Astrocyte (in vitro differentiated cells and primary cell): Measurements from ENCODE around the gene PFDN2. TPM values are rescaled to one million over a fixed set of nuclear protein-coding genes. Genes with fewer than 3 reads are reported as not detected.

Source experiments
- DNase-seq: peaks from one replicate; pipeline ENCODE4 v3.0.0-alpha.2; 2010; ENCODE audit warnings: low read depth
- FAIRE-seq: peaks from 2 replicates; lab custom pipeline; 2011; peaks lifted over from hg19 to GRCh38; lab: Jason Lieb, UNC
- H2AFZ ChIP-seq: 2 replicates; pipeline ENCODE4 v1.6.0; 2012; ENCODE audit warnings: low read depth, low read length, inconsistent platforms
- H3K27ac ChIP-seq: 2 replicates; pipeline ENCODE4 v1.5.1; 2011; ENCODE audit warnings: low read depth, low read length, inconsistent platforms
- H3K27me3 ChIP-seq: 2 replicates; pipeline ENCODE4 v1.6.0; 2011; ENCODE audit warnings: low read length, inconsistent platforms; ENCODE audit not compliant: insufficient read depth
- H3K36me3 ChIP-seq: 2 replicates; pipeline ENCODE4 v1.5.1; 2011; ENCODE audit warnings: low read length, inconsistent platforms; ENCODE audit not compliant: insufficient read depth
- H3K4me1 ChIP-seq: 2 replicates; pipeline ENCODE4 v1.5.1; 2011; ENCODE audit warnings: low read length, inconsistent platforms; ENCODE audit not compliant: insufficient read depth
- H3K4me2 ChIP-seq: 2 replicates; pipeline ENCODE4 v1.6.0; 2012; ENCODE audit warnings: low read length, inconsistent platforms
- H3K4me3 ChIP-seq: 2 replicates; pipeline ENCODE4 v1.5.1; 2011; ENCODE audit warnings: low read depth, mild to moderate bottlenecking, low read length, inconsistent platforms; ENCODE audit not compliant: insufficient read depth
- H3K79me2 ChIP-seq: 2 replicates; pipeline ENCODE4 v1.6.0; 2012; ENCODE audit warnings: mild to moderate bottlenecking, low read length, inconsistent platforms; ENCODE audit not compliant: insufficient read depth
- H3K9ac ChIP-seq: 2 replicates; pipeline ENCODE4 v1.6.0; 2012; ENCODE audit warnings: mild to moderate bottlenecking, low read length, inconsistent platforms
- H3K9me3 ChIP-seq: 2 replicates; pipeline ENCODE4 v1.5.1; 2012; ENCODE audit warnings: low read depth, mild to moderate bottlenecking, low read length, inconsistent platforms; ENCODE audit not compliant: insufficient read depth
- H4K20me1 ChIP-seq: 2 replicates; pipeline ENCODE4 v1.6.0; 2012; ENCODE audit warnings: low read length, inconsistent platforms; ENCODE audit not compliant: insufficient read depth
- H3K27ac Mint-ChIP-seq: one replicate; pipeline ENCODE4 v1.8.0; 2021; ENCODE audit warnings: mild to moderate bottlenecking, mixed read lengths; ENCODE audit not compliant: unreplicated experiment
- H3K27me3 Mint-ChIP-seq: one replicate; pipeline ENCODE4 v1.8.0; 2021; ENCODE audit warnings: low read depth, mixed read lengths; ENCODE audit not compliant: unreplicated experiment
- H3K36me3 Mint-ChIP-seq: one replicate; pipeline ENCODE4 v1.8.0; 2021; ENCODE audit warnings: low read depth, mixed read lengths; ENCODE audit not compliant: unreplicated experiment
- H3K4me1 Mint-ChIP-seq: one replicate; pipeline ENCODE4 v1.8.0; 2021; ENCODE audit warnings: low read depth, mixed read lengths; ENCODE audit not compliant: unreplicated experiment
- H3K4me3 Mint-ChIP-seq: one replicate; pipeline ENCODE4 v1.8.0; 2021; ENCODE audit warnings: mild to moderate bottlenecking, moderate library complexity, mixed read lengths; ENCODE audit not compliant: unreplicated experiment
- H3K9me3 Mint-ChIP-seq: one replicate; pipeline ENCODE4 v1.8.0; 2021; ENCODE audit warnings: mild to moderate bottlenecking, mixed read lengths; ENCODE audit not compliant: unreplicated experiment
- CTCF ChIP-seq: IDR thresholded peaks from 2 replicates; pipeline ENCODE4 v1.5.1; 2011; ENCODE audit warnings: low read depth, mild to moderate bottlenecking, inconsistent platforms, low read length, moderate library complexity; ENCODE audit not compliant: insufficient read depth
- EZH2 ChIP-seq: IDR thresholded peaks from 2 replicates; pipeline ENCODE4 v1.6.1; 2012; ENCODE audit warnings: mild to moderate bottlenecking, low read length, inconsistent platforms; ENCODE audit not compliant: insufficient read depth
- total RNA-seq: library from RNA; stranded (reverse); gene quantifications from 2 replicates; pipeline ENCODE4 v1.2.1, GENCODE V29; 2021

Gene PFDN2
- total RNA-seq, 1 donor from 2014 or later, result 111 TPM

- H3K4me2 ChIP-seq, result peak overlapping the region; percentile 100
- peaks cover 5% of the 10 kb centered on the region for H3K4me1 ChIP-seq
- no peak overlapping the region for H3K9ac ChIP-seq
- peaks cover 30% of the 10 kb centered on the region for H3K36me3 ChIP-seq
- H3K27ac ChIP-seq, result no peak overlapping the region
- Mint-ChIP-seq H3K4me1 (peaks cover 28% of the 10 kb centered on the region), H3K36me3 (peaks cover 25% of the 10 kb centered on the region), H3K27me3 (no peaks in the 10 kb centered on the region), H3K4me3 (no peak overlapping the region), H3K27ac (peak overlapping the region; percentile 22), H3K9me3 (no peaks in the 10 kb centered on the region)
- H4K20me1 ChIP-seq, result peaks cover 59% of the 10 kb centered on the region
- H2AFZ ChIP-seq, result no peak overlapping the region
- H3K79me2 ChIP-seq, result peaks cover 83% of the 10 kb centered on the region
- TF ChIP-seq EZH2 (no peak), CTCF (no peak)
- H3K4me3 ChIP-seq, result no peak overlapping the region
- H3K9me3 ChIP-seq, result no peaks in the 10 kb centered on the region
- H3K27me3 ChIP-seq, result no peaks in the 10 kb centered on the region
- DNase-seq (no peak), FAIRE-seq (no peak)
Measured at GRCh38 chr1:161130266-161130665, 12.4 kb upstream of the PFDN2 start.

- Histone ChIP-seq H3K4me1 (peaks cover 5% of the 10 kb centered on the region), H3K27ac (no peak overlapping the region), H3K79me2 (peaks cover 87% of the 10 kb centered on the region), H3K9me3 (no peaks in the 10 kb centered on the region), H3K9ac (no peak overlapping the region), H3K4me3 (no peak overlapping the region), H3K27me3 (no peaks in the 10 kb centered on the region), H4K20me1 (peaks cover 73% of the 10 kb centered on the region), H3K36me3 (peaks cover 30% of the 10 kb centered on the region), H3K4me2 (no peak overlapping the region), H2AFZ (no peak overlapping the region)
- no peak for FAIRE-seq
- Mint-ChIP-seq H3K27me3 (no peaks in the 10 kb centered on the region), H3K27ac (no peak overlapping the region), H3K4me1 (peaks cover 28% of the 10 kb centered on the region), H3K4me3 (no peak overlapping the region), H3K9me3 (no peaks in the 10 kb centered on the region), H3K36me3 (peaks cover 28% of the 10 kb centered on the region)
- no peak for DNase-seq
- TF ChIP-seq EZH2 (no peak), CTCF (no peak)
Measured at GRCh38 chr1:161128591-161129420, 11.0 kb upstream of the PFDN2 start.

- Mint-ChIP-seq H3K4me3 (peak overlapping the region; percentile 22), H3K27ac (no peak overlapping the region), H3K27me3 (no peaks in the 10 kb centered on the region), H3K36me3 (peaks cover 32% of the 10 kb centered on the region), H3K4me1 (peaks cover 28% of the 10 kb centered on the region), H3K9me3 (no peaks in the 10 kb centered on the region)
- H3K27ac ChIP-seq, result no peak overlapping the region
- no peak overlapping the region for H3K9ac ChIP-seq
- no peak overlapping the region for H2AFZ ChIP-seq
- peaks cover 32% of the 10 kb centered on the region for H3K36me3 ChIP-seq
- H3K27me3 ChIP-seq, result no peaks in the 10 kb centered on the region
- peaks cover 81% of the 10 kb centered on the region for H3K79me2 ChIP-seq
- peaks cover 5% of the 10 kb centered on the region for H3K4me1 ChIP-seq
- TF ChIP-seq CTCF (no peak), EZH2 (no peak)
- no peak for FAIRE-seq
- H3K4me2 ChIP-seq, result no peak overlapping the region
- H3K9me3 ChIP-seq, result no peaks in the 10 kb centered on the region
- peaks cover 74% of the 10 kb centered on the region for H4K20me1 ChIP-seq
- DNase-seq, result no peak
- no peak overlapping the region for H3K4me3 ChIP-seq
Measured at GRCh38 chr1:161127649-161128048, 9.8 kb upstream of the PFDN2 start.
